GM21367 (cell line): ENCODE results near the gene CLCN4.
A peak's percentile ranks its signal among the peaks of the same experiment; 100 is the strongest.

ENCODE experiments used
- ATAC-seq: cut with Tn5 transposase; IDR thresholded peaks from one replicate; pipeline ENCODE4 v1.9.1; 2021; ENCODE audit not compliant: unreplicated experiment

The CLCN4 gene

GRCh38 chrX:10156199-10157031 is at the start of gene CLCN4:
TSS of gene CLCN4 (plus strand) at chrX:10156975. CDS start at chrX:10185033, 28,058 bp downstream.
- peak; percentile 72 for ATAC-seq

DNA sequence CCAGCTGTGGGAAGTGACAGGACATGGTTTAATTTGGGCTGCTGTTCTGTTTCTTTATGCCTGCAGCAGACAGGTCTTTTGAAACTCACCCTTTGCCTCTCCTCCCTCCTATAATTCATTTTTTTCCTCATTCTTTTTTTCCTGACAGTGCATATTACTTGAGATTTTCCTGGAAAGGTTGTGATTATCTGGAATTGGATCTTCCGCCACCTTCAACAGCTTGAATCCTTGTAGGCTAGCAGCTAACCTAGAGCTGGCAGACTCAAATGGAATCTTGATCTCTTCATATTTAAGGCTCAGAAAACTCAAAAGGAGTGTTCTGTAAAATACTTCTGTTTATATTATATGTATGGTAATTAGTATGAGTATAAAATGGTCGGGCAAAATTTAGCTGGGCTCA is 49.3 kb upstream of the CLCN4 start:
- ATAC-seq: no peak

DNA sequence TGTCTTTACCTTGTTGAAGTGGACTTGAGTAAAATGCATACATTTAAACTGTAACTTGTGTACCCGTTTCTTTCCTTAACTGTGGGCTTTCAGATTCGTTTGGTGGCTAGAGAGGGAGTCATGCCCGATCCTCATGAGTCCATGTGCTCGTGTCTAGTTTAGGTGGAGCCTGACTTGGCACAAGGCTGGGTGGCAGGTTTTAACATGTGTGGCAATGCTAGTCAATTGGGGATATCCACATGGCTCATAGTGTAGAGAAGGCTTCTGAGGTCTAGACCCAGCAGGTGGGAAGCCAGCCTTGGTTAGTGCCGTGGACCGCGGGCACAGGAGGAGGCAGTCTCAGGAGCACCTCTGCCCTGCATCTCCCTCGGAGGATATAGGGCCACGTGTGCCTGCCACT is 48.5 kb upstream of the CLCN4 start:
- ATAC-seq: no peak

- ATAC-seq: no peak
Observed at GRCh38 chrX:10109695-10110094, 47.1 kb upstream of the CLCN4 start.

DNA sequence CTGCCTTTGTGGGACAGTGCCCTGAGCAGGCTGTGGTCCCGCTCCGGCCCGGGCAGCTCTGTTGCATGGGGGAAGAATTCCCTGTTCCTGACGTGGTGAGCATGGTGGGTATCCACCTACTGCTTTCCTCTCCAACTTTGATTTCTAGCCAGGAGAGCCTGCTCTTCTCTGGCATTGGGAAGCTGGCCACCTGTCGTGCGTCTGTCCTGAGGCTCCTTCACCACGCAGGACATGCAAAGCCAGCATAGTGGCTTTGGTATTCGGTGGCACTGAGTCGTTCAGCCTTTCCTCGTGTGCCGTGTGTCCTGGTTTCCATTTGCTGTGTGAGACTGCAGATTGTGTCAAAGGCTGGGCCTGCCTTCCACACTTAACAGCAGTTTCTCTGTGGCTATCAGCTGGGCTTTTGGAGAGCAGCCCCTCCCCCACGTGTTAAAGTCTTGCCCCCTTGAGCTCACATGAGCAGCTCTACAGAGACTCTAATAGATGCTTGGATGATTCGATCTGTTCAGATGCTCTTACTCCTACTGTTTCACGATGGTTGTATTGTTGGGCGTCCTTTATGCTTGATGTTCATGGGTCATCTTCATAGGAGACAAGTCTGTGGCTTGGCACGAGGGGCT is 46.3 kb upstream of the CLCN4 start:
- ATAC-seq: no peak

DNA sequence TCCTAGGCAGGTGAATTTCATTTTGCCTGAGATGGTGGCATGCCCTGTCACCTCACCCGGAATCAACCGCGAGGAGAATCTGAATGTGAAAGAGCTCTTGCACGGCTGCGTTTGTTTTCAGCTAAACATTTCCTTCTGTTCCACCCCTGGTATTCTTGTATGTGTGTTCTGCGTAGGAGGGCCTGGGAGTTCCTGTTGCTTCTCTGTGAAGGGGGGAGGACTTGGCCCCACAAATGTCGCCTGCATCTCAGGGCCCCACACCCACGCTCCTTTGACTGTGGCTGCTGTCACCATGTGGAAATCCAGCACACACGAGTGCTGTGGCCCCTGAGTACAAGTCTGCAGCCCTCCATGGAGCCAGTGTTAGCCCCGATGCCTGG is 45.8 kb upstream of the CLCN4 start:
- peak; percentile 33 for ATAC-seq

DNA sequence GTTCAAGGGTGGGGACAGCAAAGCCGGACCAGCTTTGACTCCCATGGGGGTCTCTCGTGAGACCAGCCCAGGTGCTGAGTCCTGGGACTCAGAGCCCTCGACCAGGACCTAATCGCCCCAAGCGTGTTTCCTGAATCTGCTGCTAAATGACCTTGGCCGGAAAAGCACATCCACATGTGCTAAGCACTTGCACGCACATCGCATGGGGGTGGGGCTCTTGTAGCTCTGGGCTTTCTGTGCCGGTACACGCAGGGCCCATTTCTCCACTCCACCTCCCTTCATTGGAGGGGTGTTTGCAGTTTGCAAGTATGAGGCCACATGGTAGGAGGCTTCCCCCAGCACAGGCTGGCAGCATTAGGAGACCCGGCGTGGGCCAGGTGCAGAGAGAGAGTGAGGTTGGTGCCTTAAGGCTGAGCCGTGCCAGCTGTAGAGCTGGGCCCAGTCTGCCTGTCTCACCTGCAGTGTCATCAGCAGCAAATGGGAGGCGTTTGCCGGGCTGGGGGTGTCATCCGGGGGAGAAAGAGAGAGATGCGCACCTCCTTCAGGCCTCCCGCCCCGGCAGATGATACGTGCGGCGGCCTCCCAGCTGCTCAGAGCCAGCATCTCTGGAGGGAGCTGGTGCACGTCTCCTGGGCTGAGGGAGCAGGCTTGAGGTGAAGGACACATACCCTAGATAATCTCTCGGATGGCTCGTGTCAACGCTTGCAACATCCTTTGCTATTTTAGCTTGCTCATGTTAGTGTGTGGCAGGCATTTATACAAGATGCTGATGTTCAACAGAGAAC is 45.2 kb upstream of the CLCN4 start:
- ATAC-seq: peak; percentile 41

- peak; percentile 22 for ATAC-seq
Observed at GRCh38 chrX:10112510-10112909, 44.3 kb upstream of the CLCN4 start.

GRCh38 chrX:10115082-10115481 is 41.7 kb upstream of the CLCN4 start:
- no peak for ATAC-seq

- no peak for ATAC-seq
Observed at GRCh38 chrX:10117301-10117700, 39.5 kb upstream of the CLCN4 start.

DNA sequence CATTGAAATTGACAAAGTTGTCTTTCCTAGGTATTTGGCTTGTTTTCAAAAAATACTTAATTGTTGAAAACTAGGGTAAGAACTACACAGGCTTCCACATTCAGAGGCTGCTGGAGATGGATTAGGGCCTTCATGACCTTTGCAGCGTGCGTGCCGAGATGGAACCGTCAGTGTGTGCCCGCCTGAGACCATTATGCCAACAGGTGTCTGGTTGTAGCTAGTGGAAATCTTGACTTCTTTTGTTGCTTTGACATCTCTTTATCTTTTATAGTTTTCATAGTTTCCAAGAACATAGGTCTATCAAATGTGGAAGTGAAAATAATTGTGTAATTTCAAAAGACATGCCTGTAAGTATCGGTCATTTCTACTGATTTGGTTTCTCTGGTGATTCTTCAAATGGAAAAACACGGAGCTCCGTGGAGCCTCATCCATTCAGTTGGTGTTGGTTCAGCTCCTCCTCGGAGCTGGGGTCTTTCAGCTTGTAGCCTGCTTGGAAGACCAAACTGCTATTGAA is 38.9 kb upstream of the CLCN4 start:
- ATAC-seq: no peak

- ATAC-seq: no peak
Observed at GRCh38 chrX:10118530-10118929, 38.2 kb upstream of the CLCN4 start.

- no peak for ATAC-seq
Observed at GRCh38 chrX:10119399-10119990, 37.3 kb upstream of the CLCN4 start.

DNA sequence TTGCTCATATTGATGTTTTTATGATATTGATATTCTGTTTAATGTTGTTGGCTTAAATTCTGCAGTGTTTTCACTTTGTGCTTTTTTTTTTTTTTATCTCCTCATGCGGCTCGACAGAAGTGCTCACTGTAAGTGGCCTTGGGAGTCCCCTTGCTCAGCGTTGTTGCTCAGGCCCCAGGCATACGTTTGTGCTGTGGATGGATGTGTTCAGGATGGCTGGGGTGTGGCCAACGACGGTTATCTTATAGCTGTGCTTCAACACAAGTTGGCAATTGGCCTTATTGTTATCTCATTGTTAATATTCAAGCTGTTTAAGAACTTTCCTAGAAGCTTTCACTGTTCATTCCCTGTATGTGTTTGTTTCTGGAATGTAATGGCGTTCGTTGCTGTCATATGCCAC is 36.4 kb upstream of the CLCN4 start:
- no peak for ATAC-seq

- no peak for ATAC-seq
Observed at GRCh38 chrX:10120828-10121227, 35.9 kb upstream of the CLCN4 start.

DNA sequence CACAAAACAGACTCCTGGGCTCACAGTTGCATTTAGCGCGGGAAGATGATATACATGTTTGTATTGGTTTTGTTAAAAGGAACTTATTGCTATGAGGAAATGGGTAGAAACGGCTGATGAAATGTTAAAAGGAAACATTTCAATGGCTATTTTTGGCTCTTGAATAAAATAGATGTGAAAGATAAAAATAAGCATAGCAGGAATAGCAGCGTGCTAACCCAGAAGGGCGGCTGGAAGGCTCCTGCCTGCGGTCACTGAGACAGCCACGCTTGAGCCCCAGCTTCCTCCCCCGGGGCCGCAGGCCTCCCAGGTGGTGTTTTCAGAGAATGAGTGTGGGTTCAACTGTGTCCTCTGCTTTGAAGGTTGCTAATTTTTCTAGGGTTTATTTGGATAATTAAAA is 35.0 kb upstream of the CLCN4 start:
- ATAC-seq: peak; percentile 84

DNA sequence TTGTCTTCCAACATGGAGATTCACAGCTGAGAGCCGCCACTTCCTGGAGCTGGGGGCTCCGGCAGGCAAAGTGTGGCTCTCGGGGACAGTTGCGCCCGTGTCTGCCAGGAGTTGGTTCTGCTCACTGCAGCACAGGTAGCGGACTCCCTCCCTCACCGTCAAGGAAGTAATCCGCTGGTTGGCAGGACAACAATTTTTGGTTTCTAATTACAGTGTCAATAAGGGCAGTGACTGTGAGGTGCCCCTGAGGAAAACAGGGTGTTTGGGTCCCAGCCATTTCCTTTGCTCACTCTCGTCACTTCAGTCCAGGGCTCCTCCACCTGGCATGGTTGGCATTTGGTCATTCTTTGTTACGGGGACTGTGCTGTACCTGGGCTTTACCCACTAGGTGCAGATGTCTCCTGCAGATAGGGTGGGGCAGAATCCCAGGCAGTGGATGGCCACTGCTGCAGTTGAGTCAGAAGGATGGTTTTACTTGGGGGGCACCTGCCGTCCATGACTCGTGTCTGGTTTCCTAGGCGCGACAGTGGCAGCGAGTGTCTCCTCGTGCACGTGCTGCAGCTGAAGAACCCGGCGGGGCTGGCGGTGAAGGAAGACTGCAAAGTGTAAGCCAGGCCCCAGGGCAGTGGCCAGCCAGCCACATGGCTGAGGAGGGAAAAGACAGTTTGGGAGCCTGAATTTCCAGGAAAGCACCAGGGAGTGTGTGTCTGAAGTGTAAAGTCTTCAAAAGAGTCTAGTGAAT is 32.1 kb upstream of the CLCN4 start:
- no peak for ATAC-seq

DNA sequence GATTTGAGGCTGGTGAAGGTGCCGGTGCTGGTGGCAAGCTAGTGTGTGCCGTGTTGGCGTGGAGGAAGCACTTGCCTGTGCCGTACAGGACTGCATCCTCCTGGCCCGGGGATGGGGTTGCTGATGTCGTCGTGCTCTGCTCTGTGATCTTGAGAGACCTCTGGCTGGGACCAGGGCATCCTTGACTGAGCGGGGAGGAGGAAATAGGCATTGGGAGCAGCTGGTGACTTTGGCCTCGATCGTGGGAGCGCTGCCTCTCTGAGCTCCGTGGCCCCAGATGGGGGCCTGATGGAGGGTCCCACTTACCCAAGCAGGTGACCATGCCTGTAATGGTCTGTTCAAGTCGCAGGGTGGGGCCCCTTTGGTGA is 31.5 kb upstream of the CLCN4 start:
- no peak for ATAC-seq

- ATAC-seq: no peak
Observed at GRCh38 chrX:10126044-10126443, 30.7 kb upstream of the CLCN4 start.

DNA sequence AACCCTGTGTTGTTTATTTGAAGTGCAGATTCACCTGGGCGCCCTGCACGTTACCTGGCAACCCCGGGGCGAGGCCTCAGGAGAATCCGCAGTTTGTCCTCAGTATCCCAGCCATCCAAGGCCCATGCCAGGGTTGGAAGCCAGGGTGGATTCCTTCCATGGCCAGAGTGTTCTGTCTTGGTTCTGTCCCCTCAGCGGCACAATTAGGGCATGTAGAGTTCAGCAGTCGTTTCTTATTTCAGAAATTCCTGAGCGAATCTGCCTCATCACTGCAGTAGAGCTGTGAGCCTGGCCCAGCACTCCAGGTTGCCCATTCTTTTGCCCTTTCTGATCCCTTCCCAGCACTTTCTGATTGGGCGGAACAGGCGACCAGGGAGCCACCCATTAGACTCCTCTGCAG is 29.9 kb upstream of the CLCN4 start:
- no peak for ATAC-seq

- ATAC-seq: no peak
Observed at GRCh38 chrX:10128386-10128785, 28.4 kb upstream of the CLCN4 start.
